Measurements from ENCODE around the gene FMO1. TPM values are rescaled to one million over a fixed set of nuclear protein-coding genes. Genes with fewer than 3 reads are reported as not detected.

Gene FMO1
- not detected for total RNA-seq

GRCh38 chr1:171248302-171248701, at the start of gene FMO1:
TSS of gene FMO1 (plus strand) at chr1:171248494. CDS start at chr1:171258088, 9,594 bp downstream.
- Mint-ChIP-seq H3K4me1 (ENCODE audit: low read depth) (no peaks in the 10 kb centered on the region), H3K36me3 (ENCODE audit: insufficient read depth in 2 of 2) (no peaks in the 10 kb centered on the region), H3K9me3 (no peaks in the 10 kb centered on the region), H3K27ac (no peak within 1 kb of the TSS), H3K4me3 (no peak within 1 kb of the TSS), H3K27me3 (ENCODE audit: low read depth) (peaks cover 55% of the 10 kb centered on the region)
- no peak for DNase-seq
- no peak for ATAC-seq (replicated peaks in 1 of 2)

GRCh38 chr1:171204296-171204695, 44.0 kb upstream of the FMO1 start:
- H3K4me3 Mint-ChIP-seq = no peak overlapping the region
- DNase-seq (no peak), ATAC-seq (replicated peaks in 1 of 2) (no peak)
- H3K4me1 Mint-ChIP-seq (ENCODE audit: low read depth) = no peaks in the 10 kb centered on the region
- no peaks in the 10 kb centered on the region for H3K9me3 Mint-ChIP-seq
- no peak overlapping the region for H3K27ac Mint-ChIP-seq
- no peaks in the 10 kb centered on the region for H3K36me3 Mint-ChIP-seq (ENCODE audit: insufficient read depth in 2 of 2)
- H3K27me3 Mint-ChIP-seq (ENCODE audit: low read depth) = peaks cover 35% of the 10 kb centered on the region

- no peaks in the 10 kb centered on the region for H3K9me3 Mint-ChIP-seq
- H3K4me3 Mint-ChIP-seq = no peak overlapping the region
- ATAC-seq (replicated peaks in 1 of 2) (no peak), DNase-seq (no peak)
- peaks cover 35% of the 10 kb centered on the region for H3K27me3 Mint-ChIP-seq (ENCODE audit: low read depth)
- H3K4me1 Mint-ChIP-seq (ENCODE audit: low read depth) = no peaks in the 10 kb centered on the region
- no peak overlapping the region for H3K27ac Mint-ChIP-seq
- H3K36me3 Mint-ChIP-seq (ENCODE audit: insufficient read depth in 2 of 2) = no peaks in the 10 kb centered on the region
Measured at GRCh38 chr1:171206204-171206977, 41.9 kb upstream of the FMO1 start.

GRCh38 chr1:171206978-171207355, 41.3 kb upstream of the FMO1 start:
- no peaks in the 10 kb centered on the region for H3K4me1 Mint-ChIP-seq (ENCODE audit: low read depth)
- DNase-seq (no peak), ATAC-seq (replicated peaks in 1 of 2) (no peak)
- H3K27ac Mint-ChIP-seq = no peak overlapping the region
- no peaks in the 10 kb centered on the region for H3K36me3 Mint-ChIP-seq (ENCODE audit: insufficient read depth in 2 of 2)
- no peaks in the 10 kb centered on the region for H3K9me3 Mint-ChIP-seq
- H3K27me3 Mint-ChIP-seq (ENCODE audit: low read depth) = peaks cover 34% of the 10 kb centered on the region
- no peak overlapping the region for H3K4me3 Mint-ChIP-seq

DNA sequence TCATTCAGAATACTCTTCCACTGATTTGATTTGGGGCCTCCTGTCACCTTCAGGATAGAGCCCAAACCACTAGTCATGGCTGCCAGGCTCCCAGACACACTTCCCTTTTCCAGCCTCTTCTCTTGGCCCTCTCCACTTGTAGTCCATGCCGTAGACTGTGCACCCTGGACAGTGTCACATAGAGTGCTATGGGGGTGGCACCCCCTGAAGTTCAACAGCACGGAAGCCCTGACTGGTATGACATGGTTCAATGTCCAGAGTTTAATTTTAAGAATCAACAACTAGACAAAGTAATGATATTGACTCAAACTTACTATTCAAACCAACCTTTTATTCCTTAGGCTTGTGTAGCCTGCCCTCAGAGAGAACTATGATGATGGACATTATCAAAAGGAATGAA, 40.9 kb upstream of the FMO1 start:
- no peak overlapping the region for H3K27ac Mint-ChIP-seq
- H3K27me3 Mint-ChIP-seq (ENCODE audit: low read depth) = peaks cover 29% of the 10 kb centered on the region
- DNase-seq = no peak
- ATAC-seq (replicated peaks in 1 of 2) = no peak
- H3K36me3 Mint-ChIP-seq (ENCODE audit: insufficient read depth in 2 of 2) = no peaks in the 10 kb centered on the region
- no peaks in the 10 kb centered on the region for H3K4me1 Mint-ChIP-seq (ENCODE audit: low read depth)
- no peak overlapping the region for H3K4me3 Mint-ChIP-seq
- H3K9me3 Mint-ChIP-seq = no peaks in the 10 kb centered on the region

- no peak for ATAC-seq (replicated peaks in 1 of 2)
- no peaks in the 10 kb centered on the region for H3K36me3 Mint-ChIP-seq (ENCODE audit: insufficient read depth in 2 of 2)
- DNase-seq = no peak
- no peaks in the 10 kb centered on the region for H3K9me3 Mint-ChIP-seq
- no peaks in the 10 kb centered on the region for H3K4me1 Mint-ChIP-seq (ENCODE audit: low read depth)
- H3K27me3 Mint-ChIP-seq (ENCODE audit: low read depth) = peaks cover 25% of the 10 kb centered on the region
- H3K27ac Mint-ChIP-seq = no peak overlapping the region
- H3K4me3 Mint-ChIP-seq = no peak overlapping the region
Measured at GRCh38 chr1:171210355-171210754, 37.9 kb upstream of the FMO1 start.

GRCh38 chr1:171212607-171213351, 35.5 kb upstream of the FMO1 start:
- ATAC-seq (replicated peaks in 1 of 2) (no peak), DNase-seq (no peak)
- Mint-ChIP-seq H3K27ac (no peak overlapping the region), H3K4me3 (no peak overlapping the region), H3K9me3 (no peaks in the 10 kb centered on the region), H3K36me3 (ENCODE audit: insufficient read depth in 2 of 2) (no peaks in the 10 kb centered on the region), H3K27me3 (ENCODE audit: low read depth) (peaks cover 5% of the 10 kb centered on the region), H3K4me1 (ENCODE audit: low read depth) (no peaks in the 10 kb centered on the region)

GRCh38 chr1:171213559-171214454, 34.5 kb upstream of the FMO1 start:
- DNase-seq (no peak), ATAC-seq (replicated peaks in 1 of 2) (no peak)
- H3K27me3 Mint-ChIP-seq (ENCODE audit: low read depth) = no peaks in the 10 kb centered on the region
- H3K4me3 Mint-ChIP-seq = no peak overlapping the region
- no peaks in the 10 kb centered on the region for H3K36me3 Mint-ChIP-seq (ENCODE audit: insufficient read depth in 2 of 2)
- no peak overlapping the region for H3K27ac Mint-ChIP-seq
- no peaks in the 10 kb centered on the region for H3K4me1 Mint-ChIP-seq (ENCODE audit: low read depth)
- no peaks in the 10 kb centered on the region for H3K9me3 Mint-ChIP-seq

DNA sequence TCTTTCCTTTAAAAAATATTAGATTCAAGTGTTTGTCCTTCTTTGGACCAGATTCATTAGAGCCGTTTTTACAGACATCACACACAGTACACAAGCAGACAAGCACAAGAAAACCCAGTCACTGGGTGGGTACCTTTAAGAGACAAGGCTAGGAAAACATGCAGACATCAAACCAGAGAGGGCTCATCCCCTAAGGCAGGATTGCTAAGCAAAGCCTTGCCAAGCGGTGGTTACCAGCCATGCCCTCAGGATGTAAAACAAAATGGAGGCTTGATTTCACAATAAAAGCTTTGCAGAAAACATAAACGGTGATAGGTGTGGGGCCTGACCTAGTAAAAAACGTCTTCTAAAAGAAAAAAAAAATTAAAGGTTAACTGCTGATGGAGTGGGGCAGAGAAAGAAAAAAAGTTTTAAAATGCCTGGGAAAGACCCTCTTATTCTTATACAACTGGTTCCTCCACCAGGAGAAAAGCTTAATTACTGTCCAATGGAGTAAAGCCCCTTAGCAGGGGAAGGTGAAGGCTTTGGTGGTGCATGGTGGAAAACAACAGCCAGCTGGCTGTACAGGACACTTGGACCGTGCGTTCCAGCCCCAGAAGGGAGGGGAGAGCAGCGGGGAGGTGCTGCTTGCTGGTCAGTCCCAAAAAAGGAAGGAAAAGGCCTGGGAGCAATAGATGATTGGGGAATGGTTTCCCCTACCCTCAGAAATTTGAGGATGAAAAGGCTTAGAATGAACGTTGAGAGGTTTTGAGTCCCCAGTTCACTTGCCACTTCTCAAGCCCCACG, 30.4 kb upstream of the FMO1 start:
- Mint-ChIP-seq H3K27ac (no peak overlapping the region), H3K4me1 (ENCODE audit: low read depth) (no peaks in the 10 kb centered on the region), H3K27me3 (ENCODE audit: low read depth) (no peaks in the 10 kb centered on the region), H3K36me3 (ENCODE audit: insufficient read depth in 2 of 2) (no peaks in the 10 kb centered on the region), H3K4me3 (no peak overlapping the region), H3K9me3 (no peaks in the 10 kb centered on the region)
- DNase-seq (no peak), ATAC-seq (replicated peaks in 1 of 2) (no peak)

DNA sequence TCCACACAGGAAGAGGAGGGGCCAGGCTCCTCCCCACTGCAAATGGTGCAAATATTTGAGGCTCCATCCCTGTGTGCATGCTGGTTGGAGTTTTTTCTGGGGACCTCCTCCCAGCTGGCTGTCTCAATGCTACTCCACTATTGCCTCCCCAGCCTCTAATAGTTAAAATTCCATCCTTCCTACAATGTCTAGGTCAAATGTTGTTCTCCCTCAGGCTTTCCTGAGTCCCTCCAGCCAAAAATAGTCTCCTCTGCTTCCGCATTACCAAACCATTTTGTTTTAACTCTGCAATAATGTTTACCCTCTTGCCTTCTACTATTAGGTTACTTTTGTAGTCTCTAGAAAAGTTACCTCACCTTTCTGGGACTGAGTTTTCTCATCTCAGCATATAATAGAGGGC, 29.6 kb upstream of the FMO1 start:
- DNase-seq (no peak), ATAC-seq (replicated peaks in 1 of 2) (no peak)
- Mint-ChIP-seq H3K4me3 (no peak overlapping the region), H3K9me3 (no peaks in the 10 kb centered on the region), H3K27ac (no peak overlapping the region), H3K27me3 (ENCODE audit: low read depth) (no peaks in the 10 kb centered on the region), H3K4me1 (ENCODE audit: low read depth) (no peaks in the 10 kb centered on the region), H3K36me3 (ENCODE audit: insufficient read depth in 2 of 2) (no peaks in the 10 kb centered on the region)

GRCh38 chr1:171219346-171220080, 28.8 kb upstream of the FMO1 start:
- Mint-ChIP-seq H3K4me3 (no peak overlapping the region), H3K27me3 (ENCODE audit: low read depth) (no peaks in the 10 kb centered on the region), H3K27ac (no peak overlapping the region), H3K4me1 (ENCODE audit: low read depth) (no peaks in the 10 kb centered on the region), H3K9me3 (no peaks in the 10 kb centered on the region), H3K36me3 (ENCODE audit: insufficient read depth in 2 of 2) (no peaks in the 10 kb centered on the region)
- no peak for DNase-seq
- no peak for ATAC-seq (replicated peaks in 1 of 2)

DNA sequence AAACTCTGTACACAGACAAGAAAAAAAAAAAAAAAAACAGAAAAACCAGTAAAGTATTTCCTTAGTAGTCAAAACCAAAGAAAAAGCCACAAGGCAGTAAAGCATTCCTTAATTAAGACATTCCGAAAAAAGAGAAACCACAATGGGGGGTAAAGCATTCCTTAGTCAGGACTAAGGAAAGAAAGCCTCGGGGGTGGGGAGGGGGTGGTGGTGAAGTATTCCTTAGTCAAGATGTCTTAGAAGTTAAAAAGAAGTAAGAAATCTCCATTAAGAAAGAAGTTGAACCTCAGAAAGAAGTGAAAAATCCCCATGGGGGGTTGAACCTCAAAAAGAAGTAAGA, 28.2 kb upstream of the FMO1 start:
- H3K27me3 Mint-ChIP-seq (ENCODE audit: low read depth) = no peaks in the 10 kb centered on the region

More for the DNA sequence above, 28.2 kb upstream of the FMO1 start:
- ATAC-seq (replicated peaks in 1 of 2) (no peak), DNase-seq (no peak)
- Mint-ChIP-seq H3K27ac (no peak overlapping the region), H3K4me3 (no peak overlapping the region), H3K36me3 (ENCODE audit: insufficient read depth in 2 of 2) (no peaks in the 10 kb centered on the region), H3K9me3 (no peaks in the 10 kb centered on the region), H3K4me1 (ENCODE audit: low read depth) (no peaks in the 10 kb centered on the region)
